HG02884 (cell line): ENCODE results near the gene CGAS.
"Not testable (repeated sequence)": the region's sequence is repeated elsewhere in the genome, so short reads cannot be mapped to it uniquely, and the experiment has no call there.

Experiments used
- ATAC-seq: cut with Tn5 transposase; IDR thresholded peaks from one replicate; pipeline ENCODE4 v1.9.1; 2021; ENCODE audit warnings: mild to moderate bottlenecking, moderate library complexity; ENCODE audit not compliant: unreplicated experiment

The CGAS gene

GRCh38 chr6:73400656-73401055 lies 51.4 kb downstream of the CGAS start:
- ATAC-seq = no peak

GRCh38 chr6:73395875-73396274 lies 56.2 kb downstream of the CGAS start:
- ATAC-seq = no peak

DNA sequence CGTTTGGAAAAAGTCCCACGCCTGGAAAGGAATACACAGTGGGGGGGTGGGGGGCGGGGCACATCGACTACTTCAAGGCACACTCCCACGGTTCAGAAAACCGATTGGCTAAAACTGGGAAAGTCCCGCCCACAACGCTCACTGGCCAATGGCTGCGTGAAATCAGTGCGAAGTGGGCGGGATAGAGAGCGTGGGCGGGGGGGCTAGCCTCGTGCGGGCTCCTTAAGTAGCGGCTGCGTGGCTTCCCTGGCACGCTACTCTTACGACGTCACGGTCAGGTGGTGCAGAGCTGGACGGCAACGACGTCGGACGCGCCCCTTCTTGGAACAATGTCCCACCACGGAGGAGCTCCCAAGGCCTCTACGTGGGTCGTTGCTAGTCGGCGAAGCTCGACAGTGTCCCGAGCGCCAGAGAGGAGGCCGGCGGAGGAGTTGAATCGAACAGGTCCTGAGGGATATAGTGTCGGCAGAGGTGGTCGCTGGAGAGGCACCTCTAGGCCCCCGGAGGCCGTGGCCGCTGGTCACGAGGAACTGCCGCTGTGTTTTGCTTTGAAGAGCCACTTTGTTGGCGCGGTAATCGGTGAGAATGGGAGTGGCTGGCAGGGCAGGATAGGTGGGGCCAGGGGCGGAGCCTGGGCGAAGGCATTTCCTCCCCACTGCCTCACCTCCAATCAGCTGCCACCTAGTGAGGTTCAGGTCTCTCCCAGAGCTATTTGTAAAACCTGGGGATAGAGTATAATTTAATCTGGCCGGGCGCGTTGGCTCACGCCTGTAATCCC lies 57.3 kb downstream of the CGAS start, which contains the start of gene DDX43:
Gene DDX43, plus strand, starts transcription at position 252 of the 778 bp plus-strand sequence. Its CDS starts 78 bp downstream, at position 330.
- ATAC-seq = no peak

DNA sequence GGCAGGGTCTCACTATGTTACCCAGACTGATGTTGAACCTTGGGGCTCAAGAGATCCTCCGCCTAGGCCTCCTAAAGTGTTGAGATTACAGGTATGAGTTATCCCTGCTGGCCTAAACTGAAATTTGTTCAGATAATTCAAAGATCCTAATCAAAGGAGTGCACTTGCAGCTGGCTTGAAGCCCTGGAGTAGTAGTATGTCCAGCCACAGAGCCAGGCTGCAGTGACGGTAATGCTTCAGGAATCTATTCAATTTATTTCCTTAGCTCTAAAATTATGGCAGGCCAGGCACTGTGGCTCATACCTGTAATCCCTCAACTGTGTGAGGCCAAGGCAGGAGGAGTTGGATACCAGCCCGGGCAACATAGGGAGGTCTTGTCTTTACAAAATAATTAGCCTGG lies 58.8 kb downstream of the CGAS start:
- no peak for ATAC-seq

DNA sequence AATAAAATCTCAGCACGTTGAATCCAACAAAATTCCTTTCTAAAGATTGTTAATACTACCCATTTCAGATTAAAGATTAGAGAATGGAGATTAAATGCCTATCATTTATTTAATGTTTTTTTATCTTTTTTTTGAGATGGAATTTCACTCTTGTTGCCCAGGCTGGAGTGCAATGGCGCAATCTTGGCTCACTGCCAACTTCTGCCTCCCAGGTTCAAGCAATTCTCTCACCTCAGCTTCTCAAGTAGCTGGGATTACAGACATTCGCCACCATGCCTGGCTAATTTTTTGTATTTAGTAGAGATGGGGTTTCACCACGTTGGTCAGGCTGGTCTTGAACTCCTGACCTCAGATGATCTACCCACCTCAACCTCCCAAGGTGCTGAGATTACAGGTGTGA lies 59.9 kb downstream of the CGAS start:
- ATAC-seq = not testable (repeated sequence)

DNA sequence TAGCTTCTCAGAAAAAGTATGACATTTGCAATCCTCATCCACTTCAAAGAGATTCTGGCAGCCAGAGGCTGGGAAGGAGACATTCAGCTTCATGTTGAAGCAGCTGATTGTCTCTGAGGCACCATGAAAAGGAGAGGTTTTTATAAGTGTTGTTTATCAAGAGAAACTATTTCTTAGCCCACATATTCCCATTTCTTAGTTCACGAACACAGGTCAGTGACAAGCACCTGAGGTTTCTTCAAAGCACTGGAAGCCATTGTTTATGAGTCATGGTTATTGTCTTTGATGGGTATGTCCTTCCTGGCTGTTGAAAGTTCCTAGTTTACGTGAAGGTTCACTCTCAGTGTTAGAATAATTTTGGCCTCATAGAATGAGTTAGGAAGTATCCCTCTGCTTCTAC lies 60.4 kb downstream of the CGAS start:
- no peak for ATAC-seq

- ATAC-seq = no peak
These were observed 62.2 kb downstream of the CGAS start for GRCh38 chr6:73389854-73390253.

- peak; percentile 84 for ATAC-seq
These were observed 63.1 kb downstream of the CGAS start for GRCh38 chr6:73388800-73389512.

DNA sequence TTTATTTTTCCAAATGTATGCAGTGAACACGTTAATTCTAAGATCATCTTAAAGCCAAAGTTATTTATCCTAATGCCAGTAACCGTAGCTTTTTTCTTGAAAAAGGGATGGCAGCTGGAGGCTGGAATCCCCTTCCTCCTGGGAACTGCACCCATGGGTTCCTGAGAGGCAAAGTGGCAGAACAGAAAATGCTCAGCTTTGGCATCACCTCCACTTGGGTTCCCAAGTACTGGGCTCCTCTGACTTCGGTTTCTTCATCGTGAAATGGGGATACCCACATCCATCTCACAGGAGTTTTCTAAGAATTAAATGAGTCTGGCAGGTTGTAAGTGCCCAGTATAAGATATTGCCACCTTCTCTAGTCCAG lies 63.7 kb downstream of the CGAS start:
- peak; percentile 16 for ATAC-seq

DNA sequence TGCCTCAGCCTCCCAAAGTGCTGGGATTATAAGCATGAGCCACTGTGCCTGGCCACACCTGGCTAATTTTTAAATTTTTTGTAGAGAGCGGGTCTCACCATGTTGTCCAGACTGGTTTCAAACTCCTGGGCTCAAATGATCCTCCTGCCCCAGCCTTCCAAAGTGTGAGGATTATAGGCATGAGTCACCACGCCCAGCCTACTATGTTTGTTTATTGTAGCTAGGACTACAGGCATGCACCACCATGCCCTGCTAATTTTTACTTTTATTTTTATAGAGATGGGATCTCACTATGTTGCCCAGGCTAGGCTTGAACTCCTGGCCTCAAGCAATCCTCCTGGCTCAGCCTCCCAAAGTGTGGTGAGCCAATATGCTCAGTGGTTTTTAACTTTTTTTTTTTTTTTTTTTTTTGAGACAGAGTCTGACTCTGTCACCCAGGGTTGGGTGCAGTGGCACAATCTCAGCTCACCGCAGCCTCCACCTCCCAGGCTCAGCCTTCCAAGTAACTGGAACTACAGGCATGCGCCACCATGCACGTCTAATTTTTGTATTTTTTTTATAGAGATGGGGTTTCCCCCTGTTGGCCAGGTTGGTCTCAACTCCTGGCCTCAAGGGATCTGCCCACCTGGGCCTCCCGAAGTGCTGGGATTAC lies 69.5 kb downstream of the CGAS start:
- no peak for ATAC-seq

GRCh38 chr6:73381531-73381930 lies 70.6 kb downstream of the CGAS start:
- ATAC-seq = not testable (repeated sequence)

GRCh38 chr6:73377225-73377624 lies 74.9 kb downstream of the CGAS start:
- no peak for ATAC-seq

DNA sequence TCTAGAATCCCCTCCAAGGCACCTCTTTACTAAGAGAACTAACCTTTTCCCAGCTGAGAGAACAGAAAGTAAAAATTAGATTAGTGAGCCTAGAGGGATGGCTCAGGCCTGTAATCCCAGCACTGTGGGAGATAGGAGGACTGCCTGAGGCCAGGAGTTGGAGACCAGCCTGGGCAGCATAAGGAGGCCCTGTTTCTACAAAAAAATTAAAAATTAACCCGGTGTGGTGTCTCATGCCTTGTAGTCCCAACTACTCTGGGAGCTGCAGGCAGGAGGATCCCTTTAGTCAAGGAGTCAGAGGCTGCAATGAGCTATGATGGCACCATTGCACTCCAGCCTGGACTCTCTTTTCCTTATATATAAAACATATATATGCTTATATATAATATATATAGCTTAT lies 76.9 kb downstream of the CGAS start:
- ATAC-seq = no peak
